Fibroblast of villous mesenchyme (primary cell): ENCODE results near the gene LPCAT2. TPM values are rescaled to one million over a fixed set of nuclear protein-coding genes. Genes with fewer than 3 reads are reported as not detected.

Source experiments
- DNase-seq: peaks from one replicate; pipeline ENCODE4 v3.0.0-alpha.2; 2010; ENCODE audit warnings: low read depth
- H3K4me3 ChIP-seq: 2 replicates; pipeline ENCODE4 v1.5.1; 2011; ENCODE audit warnings: low read depth, mild to moderate bottlenecking, low read length
- total RNA-seq: library from RNA; depleted of rRNA; stranded (reverse); fragments of >200 nt; gene quantifications from 2 replicates; pipeline ENCODE4 v1.2.3, GENCODE V29; 2012
- TF ChIP-seq, protein P1 (sequence below): IDR thresholded peaks from 2 replicates; pipeline ENCODE4 v1.5.1; 2012; ENCODE audit warnings: low read depth, mild to moderate bottlenecking, low read length; ENCODE audit not compliant: insufficient read depth

Gene LPCAT2
- total RNA-seq, 1 donor: 54.8 TPM

DNA sequence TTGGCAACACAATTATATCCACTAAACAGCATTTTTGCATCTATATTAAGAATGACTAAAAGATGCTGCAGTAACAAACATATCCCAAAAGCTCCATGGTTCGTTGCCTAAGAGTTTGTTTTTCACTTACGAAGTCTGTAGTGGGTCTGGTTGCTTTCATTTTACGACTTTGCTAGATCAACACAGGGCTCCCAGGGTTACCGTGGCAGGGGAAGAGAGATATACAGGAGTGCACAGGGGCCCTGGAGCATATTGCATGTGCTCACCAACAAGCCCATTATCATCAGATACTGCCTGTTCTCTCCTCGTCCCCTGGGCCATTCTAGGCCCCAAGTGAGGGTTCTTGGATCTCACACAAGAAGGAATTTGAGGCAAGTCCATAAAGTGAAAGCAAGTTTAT is 33.0 kb upstream of the LPCAT2 start:
- DNase-seq: peak; percentile 86
- peak overlapping the region; percentile 5 for H3K4me3 ChIP-seq
- TF ChIP-seq, protein P1, sequence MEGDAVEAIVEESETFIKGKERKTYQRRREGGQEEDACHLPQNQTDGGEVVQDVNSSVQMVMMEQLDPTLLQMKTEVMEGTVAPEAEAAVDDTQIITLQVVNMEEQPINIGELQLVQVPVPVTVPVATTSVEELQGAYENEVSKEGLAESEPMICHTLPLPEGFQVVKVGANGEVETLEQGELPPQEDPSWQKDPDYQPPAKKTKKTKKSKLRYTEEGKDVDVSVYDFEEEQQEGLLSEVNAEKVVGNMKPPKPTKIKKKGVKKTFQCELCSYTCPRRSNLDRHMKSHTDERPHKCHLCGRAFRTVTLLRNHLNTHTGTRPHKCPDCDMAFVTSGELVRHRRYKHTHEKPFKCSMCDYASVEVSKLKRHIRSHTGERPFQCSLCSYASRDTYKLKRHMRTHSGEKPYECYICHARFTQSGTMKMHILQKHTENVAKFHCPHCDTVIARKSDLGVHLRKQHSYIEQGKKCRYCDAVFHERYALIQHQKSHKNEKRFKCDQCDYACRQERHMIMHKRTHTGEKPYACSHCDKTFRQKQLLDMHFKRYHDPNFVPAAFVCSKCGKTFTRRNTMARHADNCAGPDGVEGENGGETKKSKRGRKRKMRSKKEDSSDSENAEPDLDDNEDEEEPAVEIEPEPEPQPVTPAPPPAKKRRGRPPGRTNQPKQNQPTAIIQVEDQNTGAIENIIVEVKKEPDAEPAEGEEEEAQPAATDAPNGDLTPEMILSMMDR: no peak

DNA sequence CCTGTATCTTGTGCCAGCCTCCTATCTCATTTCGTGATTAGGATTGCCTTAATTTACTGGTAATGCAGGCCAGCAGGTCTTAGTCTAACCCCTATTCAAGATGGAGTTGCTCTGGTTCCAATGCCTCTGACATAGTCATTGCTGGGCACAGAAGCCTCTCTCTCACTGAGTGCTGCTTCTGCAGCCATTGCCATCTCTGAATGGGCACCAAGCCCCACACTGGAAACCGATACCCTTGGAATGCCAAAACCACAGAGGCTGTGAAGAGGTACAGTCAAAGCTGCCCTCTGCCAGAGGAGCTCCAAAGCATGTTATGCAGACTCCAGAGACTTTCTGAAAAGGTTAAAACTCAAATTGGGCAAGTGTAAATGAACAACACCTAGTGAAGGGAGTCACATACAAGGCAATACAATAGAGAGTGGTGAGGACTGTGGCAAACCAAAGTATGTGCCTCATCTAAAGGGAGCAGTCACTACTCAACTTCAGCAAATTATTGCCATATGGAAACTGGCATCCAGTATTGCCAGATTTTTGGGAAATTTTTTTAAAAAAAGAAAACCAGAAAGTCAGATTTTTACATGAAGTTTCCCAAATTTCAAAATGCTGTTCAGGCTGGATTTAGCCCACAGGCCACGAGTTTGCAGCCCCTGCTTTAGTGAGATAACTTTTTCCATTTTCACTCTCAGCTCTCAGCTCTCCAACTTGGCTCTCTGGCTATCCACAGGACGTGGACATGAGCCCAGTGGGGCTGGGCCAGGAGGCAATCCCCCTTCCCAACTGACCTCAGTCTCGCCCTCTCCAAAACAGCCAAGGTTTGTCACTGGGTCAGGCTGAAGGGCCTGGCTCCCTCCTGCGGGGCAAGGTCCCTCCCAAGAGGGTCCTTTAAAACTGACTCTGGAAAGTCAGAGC is 32.0 kb upstream of the LPCAT2 start:
- no peak overlapping the region for H3K4me3 ChIP-seq
- TF ChIP-seq, protein P1: no peak
- no peak for DNase-seq

DNA sequence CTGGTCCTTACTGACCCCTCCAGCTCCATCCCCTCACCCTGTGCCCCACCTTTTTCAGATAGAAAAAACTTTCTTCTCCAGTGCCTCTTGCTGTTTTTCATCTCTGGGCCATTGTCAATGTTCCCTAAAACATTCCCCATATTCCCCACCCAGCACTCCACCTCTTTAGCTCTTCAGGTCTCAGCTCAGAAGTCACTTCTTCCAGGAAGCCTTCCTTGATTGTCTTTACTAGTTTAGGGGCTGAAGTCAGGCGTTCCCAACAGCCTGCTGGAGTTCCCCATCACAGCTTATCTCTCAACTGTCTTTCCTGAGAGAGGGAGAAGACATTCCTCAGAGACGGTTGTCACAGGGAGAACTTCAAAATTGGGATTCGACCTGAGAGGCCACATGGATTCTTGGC is 31.1 kb upstream of the LPCAT2 start:
- TF ChIP-seq, protein P1: no peak
- H3K4me3 ChIP-seq: no peak overlapping the region
- no peak for DNase-seq

DNA sequence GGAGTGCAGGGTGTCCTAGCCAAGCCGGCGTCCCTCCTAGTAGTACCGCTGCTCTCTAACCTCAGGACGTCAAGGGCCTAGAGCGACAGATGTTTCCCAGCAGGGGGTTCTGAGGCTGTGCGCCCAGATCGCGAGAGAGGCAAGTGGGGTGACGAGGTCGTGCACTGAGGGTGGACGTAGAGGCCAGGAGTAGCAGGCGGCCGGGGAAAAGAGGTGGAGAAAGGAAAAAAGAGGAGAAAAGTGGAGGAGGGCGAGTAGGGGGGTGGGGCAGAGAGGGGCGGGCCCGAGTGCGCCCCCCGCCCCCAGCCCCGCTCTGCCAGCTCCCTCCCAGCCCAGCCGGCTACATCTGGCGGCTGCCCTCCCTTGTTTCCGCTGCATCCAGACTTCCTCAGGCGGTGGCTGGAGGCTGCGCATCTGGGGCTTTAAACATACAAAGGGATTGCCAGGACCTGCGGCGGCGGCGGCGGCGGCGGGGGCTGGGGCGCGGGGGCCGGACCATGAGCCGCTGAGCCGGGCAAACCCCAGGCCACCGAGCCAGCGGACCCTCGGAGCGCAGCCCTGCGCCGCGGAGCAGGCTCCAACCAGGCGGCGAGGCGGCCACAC is 29.9 kb upstream of the LPCAT2 start, which contains the start of gene MMP2:
TSS of gene MMP2 (plus strand) at position 372 of the 603 bp plus-strand sequence. CDS start 282 bp downstream, outside the sequence.
- TF ChIP-seq, protein P1: no peak
- DNase-seq: peak; percentile 89
- H3K4me3 ChIP-seq: peak within 1 kb of the TSS; percentile 89

DNA sequence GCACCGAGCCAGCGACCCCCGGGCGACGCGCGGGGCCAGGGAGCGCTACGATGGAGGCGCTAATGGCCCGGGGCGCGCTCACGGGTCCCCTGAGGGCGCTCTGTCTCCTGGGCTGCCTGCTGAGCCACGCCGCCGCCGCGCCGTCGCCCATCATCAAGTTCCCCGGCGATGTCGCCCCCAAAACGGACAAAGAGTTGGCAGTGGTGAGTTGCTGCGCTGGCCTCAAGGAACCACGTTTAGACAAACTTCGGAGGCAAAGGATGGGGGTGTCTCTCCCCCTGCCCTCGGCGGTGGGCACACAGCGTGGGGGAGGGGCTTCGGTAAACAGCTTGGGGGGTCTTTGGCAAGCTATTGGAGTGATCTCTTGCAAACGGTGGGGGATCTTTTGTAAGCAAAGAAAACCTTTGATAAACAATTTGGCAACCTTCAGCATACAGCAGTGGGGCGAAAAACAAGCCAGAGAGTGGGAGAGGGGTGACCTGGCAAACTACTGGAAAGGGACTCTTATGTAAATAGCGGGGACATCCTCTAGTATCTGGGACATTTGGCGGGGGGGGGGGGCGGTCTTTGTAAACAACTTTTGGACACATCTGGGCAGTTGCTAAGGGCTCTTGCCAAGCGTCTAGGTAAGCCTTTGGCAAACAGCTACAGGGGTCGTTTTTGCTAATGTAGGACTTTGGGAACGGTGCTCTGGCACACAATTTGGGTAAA is 29.3 kb upstream of the LPCAT2 start:
- DNase-seq: peak; percentile 36
- peak overlapping the region; percentile 89 for H3K4me3 ChIP-seq
- TF ChIP-seq, protein P1: no peak

DNA sequence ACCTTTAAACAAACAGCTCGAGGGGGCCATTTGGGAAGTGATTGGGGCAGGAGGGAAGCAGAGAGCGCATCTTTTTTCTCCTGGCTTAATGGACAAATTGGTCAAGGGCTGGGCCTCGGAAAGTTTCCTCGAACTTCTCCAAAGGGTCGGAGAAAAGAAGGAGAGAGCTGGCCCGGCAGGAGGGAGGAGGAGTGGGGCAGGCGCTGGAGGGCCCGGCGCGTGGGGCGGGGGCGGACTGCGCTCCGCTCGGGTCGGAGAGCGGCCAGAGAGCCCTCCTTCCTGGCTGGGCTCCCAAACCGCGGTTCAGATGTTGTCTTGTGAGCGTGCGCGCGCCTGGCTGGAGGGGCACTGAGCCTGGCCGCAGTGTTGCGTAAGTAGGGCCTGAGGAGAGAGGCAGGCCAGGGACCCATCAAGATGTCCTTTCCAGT is 28.6 kb upstream of the LPCAT2 start:
- H3K4me3 ChIP-seq: peak overlapping the region; percentile 89
- TF ChIP-seq, protein P1: no peak
- DNase-seq: peak; percentile 97
